GM21528 (cell line): ENCODE data around the gene NFIL3.
"Not testable (repeated sequence)": the region's sequence is repeated elsewhere in the genome, so short reads cannot be mapped to it uniquely, and the experiment has no call there.

Experiments
- ATAC-seq: cut with Tn5 transposase; IDR thresholded peaks from one replicate; pipeline ENCODE4 v1.9.1; 2021; ENCODE audit warnings: mild to moderate bottlenecking, moderate library complexity; ENCODE audit not compliant: unreplicated experiment, low FRiP score

NFIL3 gene, protein sequence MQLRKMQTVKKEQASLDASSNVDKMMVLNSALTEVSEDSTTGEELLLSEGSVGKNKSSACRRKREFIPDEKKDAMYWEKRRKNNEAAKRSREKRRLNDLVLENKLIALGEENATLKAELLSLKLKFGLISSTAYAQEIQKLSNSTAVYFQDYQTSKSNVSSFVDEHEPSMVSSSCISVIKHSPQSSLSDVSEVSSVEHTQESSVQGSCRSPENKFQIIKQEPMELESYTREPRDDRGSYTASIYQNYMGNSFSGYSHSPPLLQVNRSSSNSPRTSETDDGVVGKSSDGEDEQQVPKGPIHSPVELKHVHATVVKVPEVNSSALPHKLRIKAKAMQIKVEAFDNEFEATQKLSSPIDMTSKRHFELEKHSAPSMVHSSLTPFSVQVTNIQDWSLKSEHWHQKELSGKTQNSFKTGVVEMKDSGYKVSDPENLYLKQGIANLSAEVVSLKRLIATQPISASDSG

DNA sequence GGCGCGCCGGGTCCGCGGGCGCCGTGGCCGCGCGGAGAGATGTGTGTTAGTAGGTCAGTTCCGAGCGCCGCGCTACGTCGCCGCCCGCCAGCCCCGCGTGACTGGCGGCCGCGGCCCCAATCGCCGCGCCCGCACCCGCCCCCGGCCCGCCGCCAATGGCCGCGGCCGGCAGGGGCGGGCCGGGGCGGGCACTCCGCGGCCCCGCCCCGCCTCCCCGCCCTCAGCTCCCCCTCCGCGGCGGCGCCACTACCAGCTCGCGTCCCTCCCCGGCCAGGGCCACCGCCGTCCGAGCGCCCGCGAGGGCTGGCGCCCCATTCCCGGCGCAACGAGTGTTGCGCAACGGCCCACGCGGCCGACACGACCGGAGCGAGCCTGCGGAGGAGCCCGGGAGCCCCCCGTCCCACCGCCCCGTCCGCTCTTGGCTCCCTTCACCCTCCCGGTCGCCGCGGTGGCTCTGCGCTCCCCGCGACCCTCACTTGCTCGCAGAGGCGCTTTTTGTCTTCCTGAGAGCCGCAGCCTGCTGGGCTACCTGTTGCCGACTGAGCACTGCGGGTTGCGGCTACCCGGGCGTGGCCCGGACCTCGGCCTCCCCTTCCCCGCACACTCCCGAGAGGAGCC is at the start of gene NFIL3:
TSS of gene NFIL3 (minus strand) at position 48 of the 618 bp plus-strand sequence. CDS start 13,098 bp downstream, outside the sequence.
- peak; percentile 86 for ATAC-seq

DNA sequence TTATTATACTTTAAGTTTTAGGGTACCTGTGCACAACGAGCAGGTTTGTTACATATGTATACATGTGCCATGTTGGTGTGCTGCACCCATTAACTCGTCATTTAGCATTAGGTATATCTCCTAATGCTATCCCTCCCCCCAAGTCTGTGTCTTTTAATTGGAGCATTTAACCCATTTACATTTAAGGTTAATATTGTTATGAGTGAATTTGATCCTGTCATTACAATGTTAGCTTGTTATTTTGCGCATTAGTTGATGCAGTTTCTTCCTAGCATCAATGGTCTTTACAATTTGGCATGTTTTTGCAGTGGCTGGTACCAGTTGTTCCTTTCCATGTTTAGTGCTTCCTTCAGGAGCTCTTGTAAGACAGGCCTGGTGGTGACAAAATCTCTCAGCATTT is 47.9 kb upstream of the NFIL3 start:
- not testable (repeated sequence) for ATAC-seq

DNA sequence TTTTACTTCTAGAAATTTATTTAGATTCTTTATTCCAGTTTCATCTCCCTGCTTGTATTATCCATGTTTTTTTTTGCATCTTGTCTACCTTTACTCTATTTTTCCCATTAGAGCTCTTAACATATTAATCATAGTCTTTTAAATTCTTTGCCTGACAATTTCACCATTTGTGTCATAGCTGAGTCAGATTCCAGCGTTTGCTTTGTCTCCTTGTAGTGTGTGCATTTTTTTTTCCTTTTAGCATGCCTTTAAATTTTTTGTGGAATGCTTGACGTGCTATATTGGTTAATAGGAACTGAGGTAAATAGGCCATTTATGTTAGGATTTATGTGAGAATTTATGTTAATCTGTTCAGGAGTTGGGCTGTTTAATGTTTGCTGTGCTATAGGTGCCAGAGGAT is 41.8 kb upstream of the NFIL3 start:
- no peak for ATAC-seq

DNA sequence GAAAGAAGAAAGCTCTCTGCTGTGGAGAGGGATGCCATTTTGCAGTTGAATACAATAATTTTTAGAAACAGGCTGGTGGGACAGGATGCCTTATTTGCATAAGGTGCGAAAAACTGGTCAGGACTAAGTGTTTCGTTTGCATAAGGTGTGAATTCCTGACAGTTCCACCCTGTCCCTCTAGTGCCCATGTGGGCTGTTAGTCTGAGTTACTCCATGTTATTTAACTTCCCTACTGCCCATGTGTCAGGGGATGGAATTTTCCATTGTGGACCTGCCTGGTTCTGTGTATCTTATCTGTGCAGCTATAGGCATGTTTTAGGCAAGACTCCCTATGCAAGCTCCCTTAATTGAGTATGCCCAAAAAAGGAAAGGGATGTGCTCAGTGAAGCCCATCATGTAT is 35.3 kb upstream of the NFIL3 start:
- no peak for ATAC-seq

DNA sequence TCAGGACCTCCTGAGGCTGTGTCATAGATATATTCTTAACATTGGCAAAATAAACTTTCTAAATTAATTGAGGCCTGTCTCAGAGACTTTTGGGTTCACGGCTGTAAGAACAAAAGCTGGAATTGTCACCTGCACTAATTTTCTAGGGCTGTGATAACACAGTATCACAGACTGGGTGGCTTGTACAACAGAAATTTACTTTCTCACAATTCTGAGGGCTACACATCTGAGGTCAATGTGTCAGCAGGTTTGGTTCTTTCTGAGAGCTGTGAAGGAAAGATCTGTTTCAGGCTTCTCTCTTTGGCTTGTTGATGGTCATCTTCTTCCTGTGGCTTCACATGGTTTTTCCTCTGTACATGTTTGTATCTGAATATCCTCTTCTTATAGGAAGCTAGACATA is 29.2 kb upstream of the NFIL3 start:
- ATAC-seq: no peak

DNA sequence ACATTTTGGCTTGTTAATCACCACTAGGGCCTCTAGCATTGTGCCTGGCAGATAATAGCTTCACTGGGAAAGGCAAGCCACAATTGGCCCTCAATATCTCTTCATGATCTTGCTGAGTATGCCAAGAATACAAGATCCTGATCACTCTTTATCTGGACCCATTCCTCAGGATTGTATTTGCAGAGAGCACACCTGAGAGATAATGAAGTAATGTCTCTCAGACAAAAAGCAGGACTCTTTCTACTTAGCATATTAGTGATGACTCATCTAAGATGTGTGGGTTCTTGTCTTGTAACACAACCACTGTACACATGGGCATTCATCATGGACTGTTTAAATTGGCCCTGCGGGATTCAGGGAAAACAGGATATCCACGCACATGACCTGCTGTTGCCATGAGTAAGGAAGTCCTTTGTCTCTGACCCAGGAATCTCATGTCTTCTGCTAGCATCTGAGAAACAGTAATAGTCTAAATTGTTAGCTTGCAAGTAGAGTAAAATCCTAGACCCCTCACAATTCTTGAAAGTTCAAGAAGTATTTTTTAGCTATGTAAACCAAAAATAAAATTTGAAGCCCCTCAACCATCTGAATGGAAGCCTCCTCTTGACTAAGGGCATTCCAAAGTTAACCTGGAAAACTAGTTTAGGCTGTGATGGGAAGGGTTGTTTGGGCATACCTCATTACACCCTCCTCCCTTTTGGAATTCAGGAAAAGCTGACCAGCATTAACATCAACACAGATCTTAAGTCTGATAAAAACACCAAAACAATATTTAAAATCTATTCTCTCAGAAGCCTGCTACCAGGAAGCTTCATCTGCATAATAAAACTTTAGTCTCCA is 28.0 kb upstream of the NFIL3 start:
- ATAC-seq: no peak

DNA sequence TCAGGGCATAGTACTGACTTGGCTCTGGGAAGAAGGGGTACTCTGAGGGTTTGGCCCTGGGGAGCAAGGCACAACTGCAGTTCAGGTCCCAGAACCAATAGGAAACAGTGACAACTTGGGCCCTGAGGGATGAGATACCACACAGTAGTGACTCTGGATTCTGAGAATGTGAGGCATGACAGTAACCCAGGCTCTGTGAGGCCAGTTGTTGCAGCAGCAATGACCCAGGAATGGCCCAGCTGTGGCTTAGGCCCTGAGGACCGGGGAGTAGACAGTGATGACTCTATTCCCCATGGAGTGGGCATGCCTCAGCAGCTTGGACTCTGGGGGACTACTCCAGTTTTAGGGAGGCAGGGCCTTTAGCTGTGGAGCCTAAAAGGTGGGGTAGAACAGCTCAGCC is 21.5 kb upstream of the NFIL3 start:
- ATAC-seq: no peak

DNA sequence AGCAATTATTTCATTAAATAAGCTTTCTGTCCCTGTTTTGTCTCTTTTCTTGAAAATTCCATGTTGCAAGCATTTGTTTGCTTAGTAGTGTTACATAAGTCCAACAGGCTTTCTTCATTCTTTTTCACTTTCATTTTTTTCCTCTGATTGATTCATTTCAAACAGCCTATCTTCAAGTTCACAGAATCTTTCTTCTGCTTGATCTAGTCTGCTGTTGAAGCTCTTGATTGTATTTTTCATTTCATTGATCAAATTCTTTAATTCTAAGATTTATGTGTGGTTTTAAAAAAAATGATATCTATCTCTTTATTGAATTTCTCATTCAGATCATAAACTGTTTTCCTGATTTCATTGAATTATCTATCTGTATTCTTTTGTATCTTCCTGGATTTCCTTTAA is 20.4 kb upstream of the NFIL3 start:
- ATAC-seq: no peak

DNA sequence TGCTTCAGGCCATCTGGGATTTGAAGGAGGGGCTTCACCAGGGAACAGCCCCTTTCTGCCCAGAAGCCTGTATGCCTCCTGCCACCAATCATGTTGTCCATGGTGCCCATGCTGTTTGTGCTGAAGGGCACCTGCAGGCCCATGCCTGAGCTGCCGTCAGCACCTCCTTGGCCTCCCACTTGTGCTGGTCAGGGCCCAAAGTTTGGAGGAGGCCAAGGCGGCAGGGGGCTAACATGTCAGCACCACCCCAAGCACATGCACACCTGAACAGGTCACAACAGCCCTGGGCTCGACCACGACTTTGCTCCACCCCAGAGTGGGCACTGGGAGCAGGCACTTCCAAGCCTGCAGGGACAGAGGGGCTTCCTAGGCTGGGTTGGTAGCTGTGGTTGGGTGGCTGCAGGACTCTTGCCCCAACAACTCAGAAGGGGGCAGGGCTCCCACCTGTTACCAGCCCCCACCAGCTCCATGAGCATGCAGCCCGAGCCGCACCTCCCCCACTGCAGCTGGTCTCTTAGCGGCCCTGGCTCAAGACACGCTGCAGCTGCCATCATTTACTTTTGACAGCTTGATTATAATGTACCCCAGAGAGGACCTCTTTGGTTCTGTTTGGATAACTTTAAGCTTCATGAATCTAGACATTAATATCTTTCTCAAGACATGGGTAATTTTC is 19.8 kb upstream of the NFIL3 start:
- ATAC-seq: no peak

DNA sequence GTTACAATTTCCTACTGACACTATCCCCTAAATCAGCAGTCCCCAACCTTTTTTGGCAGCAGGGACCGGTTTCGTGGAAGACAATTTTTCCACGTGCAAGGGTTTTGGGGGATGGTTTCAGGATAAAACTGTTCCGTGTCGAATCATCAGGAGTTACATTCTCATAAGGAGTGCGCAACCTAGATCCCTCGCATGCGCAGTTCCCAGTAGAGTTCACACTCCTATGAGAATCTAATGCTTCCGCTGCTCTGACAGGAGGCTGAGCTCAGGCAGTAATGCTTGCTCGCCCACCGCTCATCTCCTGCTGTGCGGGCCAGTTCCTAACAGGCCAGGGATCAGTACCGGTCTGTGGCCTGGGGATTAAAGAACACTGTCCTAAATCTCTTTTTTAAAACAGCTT is 13.2 kb upstream of the NFIL3 start:
- no peak for ATAC-seq

DNA sequence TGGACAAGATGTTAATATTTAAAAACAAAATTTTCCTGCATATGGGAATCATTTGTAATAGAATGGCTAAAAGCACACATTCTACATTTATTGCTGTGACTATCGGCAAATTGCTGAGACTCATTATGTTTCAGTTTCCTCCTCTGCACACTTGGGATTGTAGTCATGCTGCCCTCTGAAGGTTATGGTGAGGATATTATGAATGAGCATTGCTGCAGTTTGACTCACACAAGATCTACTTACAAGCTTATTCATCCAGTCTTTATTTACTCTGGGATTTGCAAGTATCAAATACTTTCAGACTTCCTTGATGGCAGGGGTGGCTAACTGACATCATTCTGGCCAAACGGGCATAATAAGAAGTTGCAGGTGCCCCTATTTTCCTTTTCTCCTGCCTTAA is 9.5 kb upstream of the NFIL3 start:
- no peak for ATAC-seq

DNA sequence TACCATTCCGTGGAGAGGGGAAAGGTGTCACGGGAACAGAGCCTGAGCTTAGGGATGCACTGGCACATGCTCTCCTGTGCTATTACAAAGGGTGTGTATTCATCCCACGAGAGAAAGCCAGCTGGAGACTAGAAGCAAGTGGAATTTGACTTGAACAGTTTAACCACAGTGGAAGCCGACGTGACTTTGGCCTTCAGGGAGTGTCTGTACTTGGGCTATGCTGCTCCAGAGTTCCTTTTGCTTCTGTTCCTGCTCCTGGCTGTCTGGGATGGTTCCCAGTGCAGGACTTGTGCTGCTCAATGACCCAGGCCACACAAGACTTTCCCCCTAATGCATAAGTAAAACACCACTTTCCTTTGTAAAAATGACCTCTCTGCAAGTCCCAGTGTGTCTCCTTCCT is 7.9 kb upstream of the NFIL3 start:
- ATAC-seq: no peak

DNA sequence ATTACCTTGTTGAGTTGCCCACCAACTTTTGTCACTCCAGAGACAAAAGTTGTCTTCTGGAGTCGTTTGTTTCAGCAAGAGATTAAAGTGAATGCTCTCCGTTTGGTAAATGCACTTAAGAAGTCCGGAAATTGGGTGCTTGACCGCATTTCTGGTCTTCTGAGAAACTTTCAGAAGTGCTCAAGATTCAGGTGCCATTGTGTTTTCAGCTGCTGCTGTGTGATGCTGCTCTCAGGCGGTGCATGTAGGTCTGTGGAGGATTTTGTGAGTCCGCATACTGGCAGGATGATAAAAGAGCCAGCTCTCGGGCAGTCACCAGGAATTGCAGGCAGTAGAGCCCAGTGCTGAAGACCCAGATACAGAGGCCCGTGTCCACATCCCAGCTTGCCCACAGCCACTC is 5.9 kb upstream of the NFIL3 start:
- no peak for ATAC-seq

DNA sequence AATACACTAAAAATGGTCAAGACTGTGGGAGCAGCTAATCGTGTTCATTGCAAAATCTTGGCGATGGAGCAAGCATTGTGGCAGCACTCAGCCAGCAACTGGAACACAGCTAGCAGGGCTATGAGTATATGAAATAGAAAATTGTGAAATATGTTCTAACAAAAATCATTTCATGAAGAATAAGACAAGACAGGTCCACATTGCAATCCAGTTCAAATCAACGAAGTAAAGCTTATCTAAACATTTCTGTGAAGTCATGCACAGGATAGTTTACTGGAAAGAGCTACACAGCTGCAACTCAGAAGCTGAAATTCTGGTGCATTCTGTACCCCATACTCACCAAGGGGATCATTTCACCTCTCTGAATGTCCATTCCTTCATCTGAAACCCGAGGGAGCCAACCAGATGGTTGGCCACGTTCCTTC is 5.3 kb upstream of the NFIL3 start:
- no peak for ATAC-seq

DNA sequence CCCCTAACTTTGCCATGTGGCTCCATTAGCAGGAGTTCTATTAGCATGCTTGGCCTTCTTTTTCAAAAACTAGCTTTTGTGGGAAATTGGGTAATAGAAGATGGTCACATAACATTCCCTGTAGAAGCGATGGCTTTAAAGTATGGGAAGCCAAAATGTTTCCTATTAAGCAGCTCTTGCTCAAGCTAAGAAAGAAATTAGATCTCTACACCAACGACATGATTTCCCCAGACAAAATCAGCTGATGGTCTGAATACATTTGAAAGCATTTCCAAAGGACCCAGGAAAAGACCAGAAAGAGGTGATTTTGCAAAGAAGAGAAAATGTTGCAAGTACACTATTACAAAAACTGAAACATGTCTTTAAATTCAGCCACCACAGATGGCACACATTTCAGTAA is 4.8 kb upstream of the NFIL3 start:
- ATAC-seq: no peak

DNA sequence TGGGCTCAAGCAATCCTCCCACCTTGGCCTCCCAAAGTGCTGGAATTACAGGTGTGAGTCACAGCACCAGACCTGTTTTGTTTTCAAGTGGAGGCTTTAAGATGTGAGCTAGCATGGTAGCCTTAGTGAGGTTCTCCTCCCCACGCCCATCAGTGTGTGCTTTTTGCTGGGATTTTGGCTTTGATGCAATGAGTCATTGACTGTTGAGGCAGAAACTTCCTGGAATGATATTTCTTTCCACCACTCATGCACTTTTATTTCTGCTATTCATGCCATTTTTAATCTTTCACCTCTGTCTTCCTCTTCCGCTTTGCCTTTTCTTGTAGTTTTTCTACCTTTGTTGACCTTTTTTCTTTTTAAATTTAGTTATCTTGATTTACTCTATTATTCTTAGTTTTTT is 4.2 kb upstream of the NFIL3 start:
- no peak for ATAC-seq

DNA sequence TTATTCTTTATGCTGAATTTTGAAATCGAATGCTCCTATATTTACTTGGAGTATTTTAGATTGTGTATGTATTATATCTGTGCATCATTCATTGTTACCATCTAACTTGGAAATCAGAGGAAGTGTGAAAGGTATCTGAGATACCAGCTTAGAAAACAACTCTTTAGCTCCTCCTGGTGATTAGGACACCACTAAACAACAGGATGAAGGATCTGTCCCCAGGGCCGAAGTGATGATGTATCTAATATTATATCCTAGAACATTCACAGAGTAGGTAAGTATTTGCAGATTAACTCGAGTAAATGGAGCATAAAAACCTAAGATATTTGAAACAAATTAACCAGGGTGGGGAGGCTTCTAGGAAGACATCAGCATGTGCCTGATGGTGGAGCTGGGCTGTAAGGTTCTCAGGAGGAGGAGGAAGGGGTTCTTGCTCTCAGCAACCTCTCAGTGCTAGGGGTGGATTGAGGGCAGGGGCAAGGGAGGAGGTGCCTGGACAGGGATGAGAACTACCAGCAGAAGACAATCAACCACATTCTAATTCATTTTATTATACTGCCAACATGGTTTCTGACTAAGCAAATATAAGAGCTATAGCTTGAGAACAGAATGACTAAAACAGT is 2.6 kb upstream of the NFIL3 start:
- no peak for ATAC-seq

DNA sequence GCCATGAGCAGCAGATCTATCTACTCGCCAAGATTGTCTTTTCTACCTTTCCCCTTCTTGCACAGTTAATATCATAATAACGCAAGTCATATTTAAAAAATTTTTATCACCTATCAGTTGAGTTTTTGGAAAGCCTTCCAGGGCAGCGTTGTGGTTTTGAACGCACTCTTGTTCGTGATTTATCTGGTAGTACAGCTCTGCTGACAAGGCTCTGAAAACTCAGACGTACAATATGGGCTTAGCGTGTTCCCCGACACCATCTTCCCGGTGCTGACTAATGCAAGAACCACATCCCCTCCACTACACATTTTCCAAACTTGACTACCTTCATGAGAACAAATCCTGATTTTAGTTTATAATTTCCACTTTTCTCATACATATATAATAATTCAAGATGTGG is 1.6 kb upstream of the NFIL3 start:
- no peak for ATAC-seq

DNA sequence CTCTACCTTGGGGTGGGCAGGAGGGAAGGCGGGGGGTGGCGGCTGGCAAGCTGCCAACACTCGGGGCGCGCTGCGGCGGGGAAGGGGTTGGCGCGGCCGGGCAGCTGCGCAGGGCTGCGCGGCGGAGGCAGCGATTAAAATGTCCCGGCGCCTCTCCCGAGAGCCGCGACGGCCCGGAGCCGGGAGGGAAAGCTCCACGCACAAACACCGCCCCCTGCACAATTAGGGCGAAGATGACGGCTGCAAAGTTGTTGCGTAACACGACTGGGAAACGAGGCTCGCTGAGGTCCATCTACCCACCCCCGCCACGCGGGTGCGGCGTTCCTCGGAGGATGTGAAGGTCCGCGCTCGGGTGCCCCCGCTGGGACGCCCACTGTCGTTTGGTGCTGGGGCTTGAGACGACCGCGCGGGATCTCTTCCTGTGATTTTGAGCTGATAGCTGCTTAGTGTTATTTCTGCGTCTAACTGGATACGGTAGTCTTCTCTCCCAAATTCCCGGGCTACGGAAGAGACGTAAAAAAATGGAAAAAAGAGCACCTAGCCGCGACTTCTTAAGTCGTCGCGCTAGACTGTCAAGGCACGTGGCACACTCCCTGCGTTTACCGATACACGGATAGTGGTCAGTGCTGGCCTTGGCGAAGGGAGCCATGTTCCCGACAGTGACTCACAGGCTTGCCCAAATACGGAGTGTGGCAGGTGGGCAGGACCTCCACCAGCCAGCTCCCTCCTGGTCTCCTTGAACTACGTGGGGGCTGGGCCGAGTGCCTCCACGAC is 958 bp upstream of the NFIL3 start:
- ATAC-seq: no peak
